HepG2 (cell line): ENCODE results near the gene MAP3K4. TPM values are rescaled to one million over a fixed set of nuclear protein-coding genes. Genes with fewer than 3 reads are reported as not detected.

Experiments
- ATAC-seq: fragments of 200-7000 bp; cut with Tn5 transposase; 3 replicates; pipeline ENCODE4 v1.9.1; 2020; ENCODE audit warnings: mild to moderate bottlenecking, moderate library complexity
- BruUV-seq: library from RNA; stranded (reverse); fragments of 400-500 nt; replicated peaks from 2 replicates; lab custom pipeline; 2021; lab: Mats Ljungman, UMichigan
- CTCF ChIA-PET: fragments of 300-600 bp; formaldehyde crosslinking; extraction: SDS; loops from one replicate; lab custom pipeline; 2021; ENCODE audit warnings: low total read pairs, inconsistent platforms, low intra/inter-chr PET ratio; lab: Yijun Ruan, JAX
- POLR2A ChIA-PET: fragments of 350-600 bp; sonication (Branson Sonifier 250); formaldehyde crosslinking; loops from one replicate; lab custom pipeline; 2020; ENCODE audit warnings: antibody characterized with exemption, inconsistent platforms; lab: Yijun Ruan, JAX
- DNase-seq: peaks from one replicate; pipeline ENCODE4 v3.0.0-alpha.2; 2015; ENCODE audit warnings: low spot score
- FAIRE-seq: peaks from 3 replicates; lab custom pipeline; 2011; peaks lifted over from hg19 to GRCh38; lab: Jason Lieb, UNC
- H2AFZ ChIP-seq: one replicate; pipeline ENCODE4 v1.6.1; 2011; ENCODE audit warnings: low read length, inconsistent platforms
- H3K27ac ChIP-seq: fragments of 300-600 bp; 3 replicates; pipeline ENCODE4 v1.8.0; 2011; ENCODE audit warnings: mixed run types, mild to moderate bottlenecking, mixed read lengths, low read length, inconsistent platforms; ENCODE audit not compliant: insufficient read depth; ENCODE audit errors: extremely low read length
- H3K27me3 ChIP-seq, 2 experiments: fragments of 200-600 bp in 1 of 2; 2 replicates in 1 of 2; 3 replicates in 1 of 2; pipeline versions ENCODE4 v1.6.0 to v1.8.0; 2011; ENCODE audit warnings: low read length in 2 of 2, mild to moderate bottlenecking in 2 of 2, moderate library complexity in 2 of 2, inconsistent platforms in 1 of 2; ENCODE audit not compliant: insufficient read depth in 2 of 2, control insufficient read depth in 1 of 2
- H3K36me3 ChIP-seq, 2 experiments: fragments of 200-600 bp in 1 of 2; replicated peaks in 1 of 2; 2 replicates in 1 of 2; 3 replicates in 1 of 2; pipeline versions ENCODE4 v1.5.1 to v1.8.0; 2011; ENCODE audit warnings: low read length in 2 of 2, inconsistent platforms in 1 of 2; ENCODE audit not compliant: insufficient read depth in 2 of 2, control insufficient read depth in 1 of 2
- H3K4me1 ChIP-seq: 2 replicates; pipeline ENCODE4 v1.5.1; 2012; ENCODE audit warnings: low read length, inconsistent platforms; ENCODE audit not compliant: insufficient read depth
- H3K4me2 ChIP-seq: 2 replicates; pipeline ENCODE4 v1.6.0; 2011; ENCODE audit warnings: low read depth, low read length, inconsistent platforms
- H3K4me3 ChIP-seq, 3 experiments: fragments of 200-600 bp in 1 of 3; sonication (generic), shearing (Covaris generic) in 1 of 3; replicated peaks in 1 of 3; 2 replicates each; pipeline ENCODE4 v1.5.1; 2011 to 2016; ENCODE audit warnings: low read length in 3 of 3, inconsistent platforms in 2 of 3, low read depth in 2 of 3, mild to moderate bottlenecking in 2 of 3, control low read depth in 1 of 3, mixed read lengths in 1 of 3; ENCODE audit not compliant: insufficient read depth in 1 of 3
- H3K79me2 ChIP-seq: one replicate; pipeline ENCODE4 v1.6.1; 2011; ENCODE audit warnings: low read length, inconsistent platforms; ENCODE audit not compliant: insufficient read depth
- H3K9ac ChIP-seq: 2 replicates; pipeline ENCODE4 v1.6.0; 2011; ENCODE audit warnings: mild to moderate bottlenecking, low read depth, low read length, inconsistent platforms; ENCODE audit not compliant: insufficient read depth
- H3K9me3 ChIP-seq: 2 replicates; pipeline ENCODE4 v1.5.1; 2012; ENCODE audit warnings: mild to moderate bottlenecking, low read length
- H4K20me1 ChIP-seq: 2 replicates; pipeline ENCODE4 v1.6.0; 2011; ENCODE audit warnings: inconsistent platforms, mild to moderate bottlenecking, low read length, moderate library complexity; ENCODE audit not compliant: insufficient read depth
- BORCS8-MEF2B ChIP-seq: sonication (generic); formaldehyde crosslinking; IDR thresholded peaks from 2 replicates; pipeline ENCODE4 v1.8.0; 2022; ENCODE audit warnings: mild to moderate bottlenecking, missing genetic modification reagents
- EED ChIP-seq: sonication (generic); formaldehyde crosslinking; IDR thresholded peaks from 2 replicates; pipeline ENCODE4 v1.5.0; 2020; ENCODE audit warnings: mild to moderate bottlenecking, missing genetic modification reagents
- ELF3 ChIP-seq: IDR thresholded peaks from 2 replicates; pipeline ENCODE4 v1.6.1; 2016; ENCODE audit warnings: missing genetic modification reagents, missing compliant biosample characterization
- HIVEP1 ChIP-seq: sonication (generic); formaldehyde crosslinking; IDR thresholded peaks from 2 replicates; pipeline ENCODE4 v1.4.0; 2020; ENCODE audit warnings: mild to moderate bottlenecking, missing genetic modification reagents
- HNF4A ChIP-seq: sonication (generic); formaldehyde crosslinking; IDR thresholded peaks from 2 replicates; pipeline ENCODE4 v1.4.0; 2020; ENCODE audit warnings: missing genetic modification reagents
- KLF9 ChIP-seq: IDR thresholded peaks from 2 replicates; pipeline ENCODE4 v1.6.1; 2016; ENCODE audit warnings: low read depth
- MAFK ChIP-seq, 2 experiments: IDR thresholded peaks in 1 of 2; conservative IDR thresholded peaks in 1 of 2; 2 replicates each; pipeline ENCODE4 v1.6.1; 2011; ENCODE audit warnings: improper control_type of control experiment in 2 of 2, low read length in 2 of 2
- MIER3 ChIP-seq: IDR thresholded peaks from 2 replicates; pipeline ENCODE4 v1.6.1; 2016; ENCODE audit warnings: missing compliant biosample characterization, borderline replicate concordance
- RFX5 ChIP-seq: IDR thresholded peaks from 2 replicates; pipeline ENCODE4 v1.6.1; 2011; ENCODE audit warnings: low read depth, low read length, improper control_type of control experiment
- THAP8 ChIP-seq: sonication (generic); formaldehyde crosslinking; IDR thresholded peaks from 2 replicates; pipeline ENCODE4 v1.5.1; 2020; ENCODE audit warnings: missing genetic modification reagents, mild to moderate bottlenecking, borderline replicate concordance
- U2AF2 ChIP-seq: fragments of 200-400 bp; formaldehyde crosslinking; IDR thresholded peaks from 2 replicates; pipeline ENCODE4 v1.6.1; 2017; ENCODE audit warnings: low read depth, mild to moderate bottlenecking, low read length
- XBP1 ChIP-seq: sonication (generic); formaldehyde crosslinking; IDR thresholded peaks from 2 replicates; pipeline ENCODE4 v1.5.0; 2020; ENCODE audit warnings: missing genetic modification reagents
- ZBTB39 ChIP-seq: sonication (generic); formaldehyde crosslinking; IDR thresholded peaks from 2 replicates; pipeline ENCODE4 v1.5.0; 2020; ENCODE audit warnings: missing genetic modification reagents
- ZNF160 ChIP-seq: sonication (generic); formaldehyde crosslinking; IDR thresholded peaks from 2 replicates; pipeline ENCODE4 v1.8.0; 2022; ENCODE audit warnings: mild to moderate bottlenecking, inconsistent platforms, missing genetic modification reagents
- ZNF251 ChIP-seq: sonication (generic); formaldehyde crosslinking; IDR thresholded peaks from 2 replicates; pipeline ENCODE4 v1.9.0; 2021; ENCODE audit warnings: mild to moderate bottlenecking, missing genetic modification reagents
- ZNF260 ChIP-seq: sonication (generic); formaldehyde crosslinking; IDR thresholded peaks from 2 replicates; pipeline ENCODE4 v1.4.0; 2020; ENCODE audit warnings: missing genetic modification reagents, low read depth, mild to moderate bottlenecking, borderline replicate concordance
- ZNF878 ChIP-seq: sonication (generic); formaldehyde crosslinking; IDR thresholded peaks from 2 replicates; pipeline ENCODE4 v1.8.1; 2023; ENCODE audit warnings: mild to moderate bottlenecking, missing genetic modification reagents, moderate library complexity
- WGBS: methylation state at CpG from one replicate; pipeline ENCODE4 v1.1.6; 2017; ENCODE audit warnings: low lambda C conversion rate; 5-methylcytosine and 5-hydroxymethylcytosine counted together
- in situ Hi-C: cut with HindIII; loops from 2 replicates; pipeline ENCODE4 v1.10.0; 2017; ENCODE audit warnings: low pct_unique_long_range_greater_than_20kb; ENCODE audit not compliant: extremely low pct_ligation_motif_present
- intact Hi-C: fragments of 100-400 bp; cut with micrococcal nuclease; formaldehyde crosslinking; loops from one replicate; pipeline ENCODE4 v1.10.0; 2022; ENCODE audit not compliant: unreplicated experiment
- polyA plus RNA-seq, 8 experiments: library from polyadenylated mRNA; depleted of rRNA in 3 of 8; stranded (reverse) in 7 of 8; unstranded in 1 of 8; fragments of >200 nt; fragmentation: Illumina TruSeq in 4 of 8; extraction: Trizol in 4 of 8; gene quantifications; 2 replicates each; pipeline versions ENCODE4 v1.2.1 to v1.2.3, GENCODE V29; 2011 to 2016; ENCODE audit warnings: low read depth in 4 of 8, missing spikeins in 1 of 8, mixed read lengths in 1 of 8; ENCODE audit not compliant: insufficient read depth in 1 of 8
- total RNA-seq, 5 experiments: library from RNA; depleted of rRNA; stranded (reverse); fragments of >200 nt; fragmentation: Illumina TruSeq; extraction: Trizol; gene quantifications; 2 replicates each; pipeline ENCODE4 v1.2.3, GENCODE V29; 2016; ENCODE audit warnings: low read depth in 1 of 5
- TF ChIP-seq, protein P1 (sequence below): sonication (generic); formaldehyde crosslinking; IDR thresholded peaks from 2 replicates; pipeline ENCODE4 v1.4.0; 2020; ENCODE audit warnings: missing genetic modification reagents, low read depth, mild to moderate bottlenecking, borderline replicate concordance

Gene MAP3K4
- total and polyA plus RNA-seq, 2 of the 13 experiments (the other 11 are each of a cell fraction or from before 2014, with no cell fraction given) = 12.9 to 33.6 TPM

- TF ChIP-seq ZNF160 (CRISPR knock-in tag) (no peak), THAP8 (no peak), ELF3 (no peak), ZNF878 (CRISPR knock-in tag) (no peak), U2AF2 (no peak), ZNF260 (no peak), EED (CRISPR knock-in tag) (no peak), BORCS8-MEF2B (CRISPR knock-in tag) (no peak), RFX5 (no peak), HIVEP1 (CRISPR knock-in tag) (no peak)
- TF ChIP-seq, protein P1, sequence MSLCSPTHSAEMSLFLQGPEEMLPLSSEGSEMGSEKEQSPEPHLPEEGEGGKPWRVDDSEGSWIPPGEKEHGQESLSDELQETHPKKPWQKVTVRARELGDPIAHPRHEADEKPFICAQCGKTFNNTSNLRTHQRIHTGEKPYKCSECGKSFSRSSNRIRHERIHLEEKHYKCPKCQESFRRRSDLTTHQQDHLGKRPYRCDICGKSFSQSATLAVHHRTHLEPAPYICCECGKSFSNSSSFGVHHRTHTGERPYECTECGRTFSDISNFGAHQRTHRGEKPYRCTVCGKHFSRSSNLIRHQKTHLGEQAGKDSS = no peak
These were observed 113.4 kb downstream of the MAP3K4 start (continued) for GRCh38 chr6:161104966-161105365.

- in situ Hi-C loops = no loop called here
- H4K20me1 ChIP-seq = no peaks in the 10 kb centered on the region
- H3K9me3 ChIP-seq = no peaks in the 10 kb centered on the region
- ChIA-PET POLR2A (no interaction called here), CTCF (no interaction called here)
- H3K4me2 ChIP-seq = no peak overlapping the region
- ATAC-seq (no peak), DNase-seq (no peak), FAIRE-seq (no peak)
- H2AFZ ChIP-seq = no peak overlapping the region
- no peak overlapping the region for H3K27ac ChIP-seq
- WGBS = 100% methylated on average over 2 of the region's 2 CpGs
- H3K4me3 ChIP-seq = no peak overlapping the region
- TF ChIP-seq XBP1 (no peak), KLF9 (CRISPR knock-in tag) (no peak), MIER3 (CRISPR knock-in tag) (no peak), ZNF251 (CRISPR knock-in tag) (no peak), MAFK (conservative IDR thresholded peaks at IDR 0.05 in 1 of 2, IDR thresholded peaks at IDR 0.05 in 1 of 2; ENCODE audit: low read length in 2 of 2) (peak; percentile 29 to 61; a peak in 3 of 4 replicates), HNF4A (CRISPR knock-in tag) (no peak), ZBTB39 (no peak)
- no TSS peak for BruUV-seq
- H3K27me3 ChIP-seq = no peaks in the 10 kb centered on the region
- H3K79me2 ChIP-seq = no peaks in the 10 kb centered on the region
- intact Hi-C loops = no loop called here
- H3K9ac ChIP-seq = no peak overlapping the region
- peaks cover 9 to 64% of the 10 kb centered on the region in 2 experiments; a peak in 4 of 5 replicates for H3K36me3 ChIP-seq
- H3K4me1 ChIP-seq = no peaks in the 10 kb centered on the region
These were observed 113.8 kb downstream of the MAP3K4 start for GRCh38 chr6:161105408-161105807.
